Spleen (tissue), 11 donors: Measurements from ENCODE around the gene AMOT. TPM values are rescaled to one million over a fixed set of nuclear protein-coding genes. Genes with fewer than 3 reads are reported as not detected.

Experiments used
- DNase-seq: peaks from one replicate; pipeline ENCODE4 v3.0.0-alpha.2; 2020
- H3K27ac ChIP-seq, 8 donors: fragments of 200-600 bp; sonication (generic) in 7 of 8; 1 replicate in 4 of 8; 2 replicates in 4 of 8; pipeline versions ENCODE4 v1.5.0 to v1.8.0; 2016 to 2021; ENCODE audit warnings: inconsistent platforms in 4 of 8, mild to moderate bottlenecking in 4 of 8, moderate library complexity in 1 of 8
- H3K27me3 ChIP-seq, 7 donors: fragments of 200-600 bp; sonication (generic) in 6 of 7; replicated peaks in 1 of 7; 1 replicate in 4 of 7; 2 replicates in 3 of 7; pipeline versions ENCODE4 v1.5.0 to v1.8.0; 2016 to 2021; ENCODE audit warnings: inconsistent platforms in 3 of 7, mild to moderate bottlenecking in 1 of 7
- H3K36me3 ChIP-seq, 6 donors: fragments of 200-600 bp; sonication (generic) in 5 of 6; 1 replicate in 4 of 6; 2 replicates in 2 of 6; pipeline versions ENCODE4 v1.5.0 to v1.8.0; 2016 to 2021; ENCODE audit warnings: inconsistent platforms in 2 of 6
- H3K4me1 ChIP-seq, 6 donors: fragments of 200-600 bp; sonication (generic) in 5 of 6; 1 replicate in 3 of 6; 2 replicates in 3 of 6; pipeline versions ENCODE4 v1.5.0 to v1.8.0; 2016 to 2021; ENCODE audit warnings: inconsistent platforms in 3 of 6
- H3K4me3 ChIP-seq, 8 donors: fragments of 200-600 bp; sonication (generic) in 7 of 8; 1 replicate in 4 of 8; 2 replicates in 4 of 8; pipeline versions ENCODE4 v1.5.0 to v1.8.0; 2016 to 2021; ENCODE audit warnings: inconsistent platforms in 4 of 8, mild to moderate bottlenecking in 4 of 8, moderate library complexity in 2 of 8
- H3K9me3 ChIP-seq, 8 donors: fragments of 200-600 bp; sonication (generic) in 7 of 8; 1 replicate in 4 of 8; 2 replicates in 4 of 8; pipeline versions ENCODE4 v1.5.0 to v1.8.0; 2016 to 2021; ENCODE audit warnings: inconsistent platforms in 4 of 8
- CTCF ChIP-seq, 11 experiments: fragments of 200-600 bp in 7 of 11; fragments of 450-650 bp in 4 of 11; sonication (generic) in 4 of 11; IDR thresholded peaks in 8 of 11; conservative IDR thresholded peaks in 3 of 11; 1 replicate in 7 of 11; 2 replicates in 4 of 11; pipeline versions ENCODE4 v1.4.0 to v1.8.0; 2016 to 2021; ENCODE audit warnings: antibody characterized with exemption in 11 of 11, inconsistent platforms in 4 of 11, mild to moderate bottlenecking in 1 of 11
- POLR2A ChIP-seq, 3 donors: fragments of 450-650 bp; IDR thresholded peaks; one replicate each; pipeline ENCODE4 v1.5.1; 2017; ENCODE audit warnings: antibody characterized with exemption in 3 of 3, mild to moderate bottlenecking in 1 of 3
- POLR2AphosphoS5 ChIP-seq, 3 donors: sonication (generic); formaldehyde crosslinking; IDR thresholded peaks; one replicate each; pipeline ENCODE4 v1.5.1; 2017; ENCODE audit warnings: antibody characterized with exemption in 3 of 3
- WGBS, 5 donors: extraction: QIAGEN DNeasy Blood & Tissue Kit in 3 of 5; methylation state at CpG; one replicate each; pipeline versions ENCODE4 v1.1.5 to v1.1.7; 2013 to 2018; 5-methylcytosine and 5-hydroxymethylcytosine counted together
- intact Hi-C: fragments of 100-400 bp; cut with DNase I; formaldehyde crosslinking; loops from one replicate; pipeline ENCODE4 v1.15.0; 2023; ENCODE audit warnings: low total_unique reads
- polyA plus RNA-seq, 3 donors: library from polyadenylated mRNA; stranded (reverse); fragments of 200-250 nt; gene quantifications; one replicate each; pipeline ENCODE4 v1.2.1, GENCODE V29; 2013
- total RNA-seq, 7 donors: library from RNA; depleted of rRNA in 3 of 7; stranded (reverse); fragments of >200 nt in 3 of 7; fragmentation: NEBNext Ultra II Directional in 4 of 7; extraction: Animal tissue kit (Norgen Biotek cat#: 25700) in 4 of 7; gene quantifications; one replicate each; pipeline versions ENCODE4 v1.1.0 to v1.2.1, GENCODE V29; 2016 to 2021
- donor health status: healthy with polysubstance abuse.
- donor health status: DM: no; HTN: no; CAD: no; lungs with moderate emphysema.
- donor health status: DM: no; HTN: no; CAD: no.
- donor health status: Bipolar disorder and iron deficiency.
- donor health status: healthy.
- donor health status: DM: no; HTN: no; CAD: no.
- donor health status: DM: yes; HTN: yes; CAD: no.

The AMOT gene
- total and polyA plus RNA-seq, 10 donors: 0.52 to 8.0 (median 3.6) TPM

GRCh38 chrX:112835019-112835418 lies 5.6 kb downstream of the AMOT start:
- H3K27me3 ChIP-seq: peaks cover 0 to 4% (median 0%) of the 10 kb centered on the region in 7 donors
- TF ChIP-seq POLR2AphosphoS5 (IDR thresholded peaks at IDR 0.05) (no peak), CTCF (IDR thresholded peaks at IDR 0.05 in 8 of 11, conservative IDR thresholded peaks at IDR 0.05 in 3 of 11) (no peak), POLR2A (IDR thresholded peaks at IDR 0.05) (no peak)
- H3K9me3 ChIP-seq: no peaks in the 10 kb centered on the region
- no peak overlapping the region for H3K27ac ChIP-seq
- intact Hi-C loops: no loop called here
- H3K36me3 ChIP-seq: no peaks in the 10 kb centered on the region
- WGBS, 5 donors: 89 to 100% (median 95%) methylated on average over 1 of the region's 1 CpG
- no peak overlapping the region for H3K4me3 ChIP-seq
- peaks cover 0 to 3% (median 0%) of the 10 kb centered on the region in 6 donors for H3K4me1 ChIP-seq
- DNase-seq: no peak

- intact Hi-C loops: no loop called here
- WGBS, 5 donors: 53 to 85% (median 76%) methylated on average over 8 of the region's 8 CpGs
- TF ChIP-seq POLR2AphosphoS5 (IDR thresholded peaks at IDR 0.05): no peak
- DNase-seq: no peak
- no peaks in the 10 kb centered on the region for H3K36me3 ChIP-seq
- H3K4me1 ChIP-seq: no peaks in the 10 kb centered on the region
- no peaks in the 10 kb centered on the region for H3K27me3 ChIP-seq
- no peaks in the 10 kb centered on the region for H3K9me3 ChIP-seq
- H3K27ac ChIP-seq: no peak overlapping the region
- H3K4me3 ChIP-seq: no peak overlapping the region
These were observed 6.4 kb downstream of the AMOT start for GRCh38 chrX:112834031-112834845.

- no peak for DNase-seq
- Histone ChIP-seq H3K4me3 (no peak overlapping the region), H3K36me3 (no peaks in the 10 kb centered on the region), H3K27me3 (no peaks in the 10 kb centered on the region), H3K9me3 (no peaks in the 10 kb centered on the region), H3K27ac (no peak overlapping the region), H3K4me1 (no peaks in the 10 kb centered on the region)
- TF ChIP-seq POLR2A (IDR thresholded peaks at IDR 0.05): no peak
- TF ChIP-seq POLR2AphosphoS5 (IDR thresholded peaks at IDR 0.05): no peak
- TF ChIP-seq CTCF (IDR thresholded peaks at IDR 0.05 in 8 of 11, conservative IDR thresholded peaks at IDR 0.05 in 3 of 11): no peak
- intact Hi-C loops: no loop called here
- 62 to 94% (median 86%) methylated on average over 3 of the region's 3 CpGs for WGBS, 5 donors
These were observed 8.0 kb downstream of the AMOT start for GRCh38 chrX:112832481-112833095.

GRCh38 chrX:112830540-112830939 lies 10.1 kb downstream of the AMOT start:
- TF ChIP-seq POLR2AphosphoS5 (IDR thresholded peaks at IDR 0.05) (no peak), CTCF (IDR thresholded peaks at IDR 0.05 in 8 of 11, conservative IDR thresholded peaks at IDR 0.05 in 3 of 11) (no peak), POLR2A (IDR thresholded peaks at IDR 0.05) (no peak)
- no peak for DNase-seq
- intact Hi-C loops: no loop called here
- no peaks in the 10 kb centered on the region for H3K36me3 ChIP-seq
- H3K4me1 ChIP-seq: no peaks in the 10 kb centered on the region
- no peak overlapping the region for H3K27ac ChIP-seq
- WGBS, 5 donors: 60 to 98% (median 96%) methylated on average over 3 of the region's 3 CpGs
- no peaks in the 10 kb centered on the region for H3K9me3 ChIP-seq
- H3K27me3 ChIP-seq: no peaks in the 10 kb centered on the region
- H3K4me3 ChIP-seq: no peak overlapping the region
